WTC11 (cell line): ENCODE measurements around the gene FAM117B. TPM values are rescaled to one million over a fixed set of nuclear protein-coding genes. Genes with fewer than 3 reads are reported as not detected.
A peak's percentile ranks its signal among the peaks of the same experiment; 100 is the strongest.

ENCODE experiments used
- ATAC-seq: fragments of 200-7000 bp; cut with Tn5 transposase; 2 replicates; pipeline ENCODE4 v1.10.0; 2021; ENCODE audit warnings: mild to moderate bottlenecking, moderate library complexity
- CTCF ChIA-PET: fragments of 300-600 bp; sonication (Branson Sonifier 250); formaldehyde crosslinking; loops from one replicate; lab custom pipeline; 2021; ENCODE audit warnings: antibody characterized with exemption; lab: Charles Lee
- POLR2A ChIA-PET: fragments of 350-600 bp; sonication (Branson Sonifier 250); formaldehyde crosslinking; loops from one replicate; lab custom pipeline; 2021; ENCODE audit warnings: antibody characterized with exemption; lab: Charles Lee
- DNase-seq: peaks from one replicate; pipeline ENCODE4 v3.0.0; 2021; ENCODE audit warnings: low spot score
- H3K27ac Mint-ChIP-seq: 2 replicates; pipeline ENCODE4 v1.8.0; 2021; ENCODE audit warnings: mixed read lengths
- H3K27me3 Mint-ChIP-seq: 2 replicates; pipeline ENCODE4 v1.8.0; 2021; ENCODE audit warnings: low read depth, mild to moderate bottlenecking, moderate library complexity, mixed read lengths
- H3K36me3 Mint-ChIP-seq: 2 replicates; pipeline ENCODE4 v1.8.0; 2021; ENCODE audit warnings: mixed read lengths
- H3K4me1 Mint-ChIP-seq: 2 replicates; pipeline ENCODE4 v1.8.0; 2022; ENCODE audit warnings: mixed read lengths
- H3K4me3 Mint-ChIP-seq: 2 replicates; pipeline ENCODE4 v1.8.0; 2021; ENCODE audit warnings: mild to moderate bottlenecking, moderate library complexity, mixed read lengths
- H3K9me3 Mint-ChIP-seq: 2 replicates; pipeline ENCODE4 v1.8.0; 2021; ENCODE audit warnings: mixed read lengths
- ARID4B ChIP-seq: sonication (generic); formaldehyde crosslinking; IDR thresholded peaks from 2 replicates; pipeline ENCODE4 v1.8.0; 2023; ENCODE audit warnings: missing genetic modification reagents, mild to moderate bottlenecking, borderline replicate concordance
- E2F4 ChIP-seq: sonication (generic); formaldehyde crosslinking; IDR thresholded peaks from 2 replicates; pipeline ENCODE4 v1.8.1; 2022; ENCODE audit warnings: low read depth, mild to moderate bottlenecking, moderate library complexity, missing genetic modification reagents, borderline replicate concordance
- GABPB1 ChIP-seq: sonication (generic); formaldehyde crosslinking; IDR thresholded peaks from 2 replicates; pipeline ENCODE4 v1.8.1; 2023; ENCODE audit warnings: mild to moderate bottlenecking, missing genetic modification reagents
- GRHL2 ChIP-seq: fragments of 250-450 bp; sonication (Bioruptor Pico); IDR thresholded peaks from 2 replicates; pipeline ENCODE4 v1.8.0; 2022; ENCODE audit warnings: mild to moderate bottlenecking, moderate library complexity; ENCODE audit not compliant: insufficient replicate concordance, severe bottlenecking
- HMGA2 ChIP-seq: fragments of 250-450 bp; sonication (Bioruptor Pico); IDR thresholded peaks from 2 replicates; pipeline ENCODE4 v1.4.0; 2021; ENCODE audit warnings: mild to moderate bottlenecking, moderate library complexity
- JAZF1 ChIP-seq: fragments of 250-450 bp; sonication (Bioruptor Pico); IDR thresholded peaks from 2 replicates; pipeline ENCODE4 v1.9.0; 2021; ENCODE audit warnings: moderate library complexity, mild to moderate bottlenecking, inconsistent platforms
- KAT7 ChIP-seq: sonication (generic); formaldehyde crosslinking; IDR thresholded peaks from 2 replicates; pipeline ENCODE4 v1.8.1; 2023; ENCODE audit warnings: missing genetic modification reagents, mild to moderate bottlenecking, borderline replicate concordance
- MXD4 ChIP-seq: fragments of 250-450 bp; sonication (Bioruptor Pico); IDR thresholded peaks from 2 replicates; pipeline ENCODE4 v1.8.0; 2021; ENCODE audit warnings: mild to moderate bottlenecking, moderate library complexity, borderline replicate concordance
- MYBL2 ChIP-seq: sonication (generic); formaldehyde crosslinking; IDR thresholded peaks from 2 replicates; pipeline ENCODE4 v1.8.1; 2023; ENCODE audit warnings: mild to moderate bottlenecking, moderate library complexity, missing genetic modification reagents
- NFYB ChIP-seq: sonication (generic); formaldehyde crosslinking; conservative IDR thresholded peaks from 2 replicates; pipeline ENCODE4 v1.8.0; 2022; ENCODE audit warnings: low read depth, missing genetic modification reagents
- PRDM15 ChIP-seq: sonication (generic); formaldehyde crosslinking; IDR thresholded peaks from 2 replicates; pipeline ENCODE4 v1.8.0; 2022; ENCODE audit warnings: missing genetic modification reagents
- RORB ChIP-seq: fragments of 250-450 bp; sonication (Bioruptor Pico); IDR thresholded peaks from 2 replicates; pipeline ENCODE4 v1.9.0; 2021; ENCODE audit warnings: mild to moderate bottlenecking
- SP1 ChIP-seq: sonication (generic); formaldehyde crosslinking; conservative IDR thresholded peaks from 2 replicates; pipeline ENCODE4 v1.8.1; 2022; ENCODE audit warnings: missing genetic modification reagents
- USF2 ChIP-seq: sonication (generic); formaldehyde crosslinking; IDR thresholded peaks from 2 replicates; pipeline ENCODE4 v1.8.1; 2023; ENCODE audit warnings: mild to moderate bottlenecking, missing genetic modification reagents, moderate library complexity
- ZNF317 ChIP-seq: sonication (generic); formaldehyde crosslinking; IDR thresholded peaks from 2 replicates; pipeline ENCODE4 v1.8.1; 2023; ENCODE audit warnings: low read depth, mild to moderate bottlenecking, moderate library complexity, missing genetic modification reagents, borderline replicate concordance
- total RNA-seq: library from RNA; stranded (reverse); gene quantifications from 3 replicates; pipeline ENCODE4 v1.2.3, GENCODE V29; 2021
- TF ChIP-seq, protein P1 (sequence below): sonication (generic); formaldehyde crosslinking; IDR thresholded peaks from 2 replicates; pipeline ENCODE4 v1.8.1; 2022; ENCODE audit warnings: mild to moderate bottlenecking, missing genetic modification reagents, moderate library complexity, borderline replicate concordance

FAM117B gene
- total RNA-seq, 1 experiment from 2014 or later = 18.1 TPM

GRCh38 chr2:202773301-202773973 lies 138.7 kb downstream of the FAM117B start:
- TF ChIP-seq HMGA2 (CRISPR knock-in tag) = no peak
- no peaks in the 10 kb centered on the region for H3K9me3 Mint-ChIP-seq
- ATAC-seq (no peak), DNase-seq (no peak)
- no peak overlapping the region for H3K4me3 Mint-ChIP-seq
- ChIA-PET POLR2A (no interaction called here), CTCF (no interaction called here)
- H3K36me3 Mint-ChIP-seq = peaks cover 10% of the 10 kb centered on the region
- no peak overlapping the region for H3K27ac Mint-ChIP-seq
- peaks cover 10% of the 10 kb centered on the region for H3K4me1 Mint-ChIP-seq
- H3K27me3 Mint-ChIP-seq = no peaks in the 10 kb centered on the region

DNA sequence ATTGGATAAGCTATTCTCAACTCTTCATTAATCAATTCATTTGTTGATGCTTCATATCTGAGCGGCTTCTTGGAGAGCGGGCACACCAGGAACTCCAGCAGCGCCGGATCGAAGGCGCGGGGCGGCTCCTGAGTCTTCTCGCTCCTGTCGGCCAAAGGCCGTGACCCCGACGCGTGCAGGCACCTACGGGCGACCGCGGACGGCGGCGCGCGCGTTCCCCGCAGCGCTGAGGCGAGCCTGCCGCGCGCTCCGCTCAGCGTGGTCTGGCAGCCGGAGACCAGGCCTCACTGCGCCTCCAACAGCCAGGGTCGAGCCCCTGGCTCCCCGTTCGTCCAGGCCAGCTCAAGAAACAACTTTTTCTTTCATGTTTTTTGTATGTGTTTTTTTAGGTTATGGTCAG lies 139.3 kb downstream of the FAM117B start:
- CTCF ChIA-PET = no interaction called here
- H3K36me3 Mint-ChIP-seq = peaks cover 10% of the 10 kb centered on the region
- no peak for ATAC-seq
- DNase-seq = no peak
- H3K27me3 Mint-ChIP-seq = no peaks in the 10 kb centered on the region
- no peak overlapping the region for H3K4me3 Mint-ChIP-seq
- POLR2A ChIA-PET = no interaction called here
- TF ChIP-seq, protein P1, sequence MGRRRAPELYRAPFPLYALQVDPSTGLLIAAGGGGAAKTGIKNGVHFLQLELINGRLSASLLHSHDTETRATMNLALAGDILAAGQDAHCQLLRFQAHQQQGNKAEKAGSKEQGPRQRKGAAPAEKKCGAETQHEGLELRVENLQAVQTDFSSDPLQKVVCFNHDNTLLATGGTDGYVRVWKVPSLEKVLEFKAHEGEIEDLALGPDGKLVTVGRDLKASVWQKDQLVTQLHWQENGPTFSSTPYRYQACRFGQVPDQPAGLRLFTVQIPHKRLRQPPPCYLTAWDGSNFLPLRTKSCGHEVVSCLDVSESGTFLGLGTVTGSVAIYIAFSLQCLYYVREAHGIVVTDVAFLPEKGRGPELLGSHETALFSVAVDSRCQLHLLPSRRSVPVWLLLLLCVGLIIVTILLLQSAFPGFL (CRISPR knock-in tag) = no peak
- TF ChIP-seq RORB (CRISPR knock-in tag) = no peak
- no peak for TF ChIP-seq GABPB1 (CRISPR knock-in tag)
- TF ChIP-seq ZNF317 (CRISPR knock-in tag) = no peak
- TF ChIP-seq NFYB (CRISPR knock-in tag) = no peak
- TF ChIP-seq SP1 (CRISPR knock-in tag) = no peak
- no peak for TF ChIP-seq MXD4 (CRISPR knock-in tag)
- no peak for TF ChIP-seq MYBL2 (CRISPR knock-in tag)
- no peak for TF ChIP-seq E2F4 (CRISPR knock-in tag)
- TF ChIP-seq KAT7 = no peak
- no peak for TF ChIP-seq ARID4B (CRISPR knock-in tag)
- no peak for TF ChIP-seq JAZF1 (CRISPR knock-in tag)
- TF ChIP-seq, all 79 proteins: peak for 0
- H3K4me1 Mint-ChIP-seq = peaks cover 8% of the 10 kb centered on the region
- no peaks in the 10 kb centered on the region for H3K9me3 Mint-ChIP-seq
- peak overlapping the region; percentile 25 for H3K27ac Mint-ChIP-seq

DNA sequence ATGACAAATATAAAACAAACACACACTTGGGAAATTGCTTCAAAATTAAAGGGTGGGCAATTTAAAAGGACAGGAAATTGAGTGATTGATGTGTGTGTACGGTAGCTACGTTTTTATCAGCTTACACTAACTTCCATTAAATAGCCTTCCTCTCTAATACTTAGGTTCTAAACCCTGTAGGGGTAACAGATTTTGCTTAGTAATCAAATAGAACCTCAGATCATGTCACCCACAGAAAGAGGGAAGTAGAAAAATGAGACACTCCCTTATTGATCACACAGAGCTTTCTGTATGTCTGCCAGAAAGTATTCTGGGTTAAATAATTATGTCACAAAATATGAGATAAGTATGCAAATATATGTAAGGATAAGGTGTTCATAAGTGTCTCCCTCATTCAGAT lies 143.4 kb downstream of the FAM117B start:
- H3K4me1 Mint-ChIP-seq = peaks cover 4% of the 10 kb centered on the region; the same call in 1 of the 2 replicates
- H3K4me3 Mint-ChIP-seq = no peak overlapping the region
- DNase-seq (no peak), ATAC-seq (no peak)
- H3K27ac Mint-ChIP-seq = no peak overlapping the region
- POLR2A ChIA-PET = interaction anchor here (0.6 kb wide), 1 partner anchor 30 kb away, joined by 3 read pairs; no protein-coding TSS in a partner anchor
- TF ChIP-seq USF2 (CRISPR knock-in tag) (no peak), PRDM15 (CRISPR knock-in tag) (no peak), GRHL2 (CRISPR knock-in tag) (no peak)
- TF ChIP-seq, all 79 proteins: peak for 0
- H3K27me3 Mint-ChIP-seq = no peaks in the 10 kb centered on the region
- H3K36me3 Mint-ChIP-seq = peaks cover 21% of the 10 kb centered on the region
- no peaks in the 10 kb centered on the region for H3K9me3 Mint-ChIP-seq
- CTCF ChIA-PET = interaction anchor here (1.4 kb wide), 1 partner anchor 190 kb away, joined by 3 read pairs; no protein-coding TSS in a partner anchor
